ENCODE data around the gene TSFM. TPM values are rescaled to one million over a fixed set of nuclear protein-coding genes. Genes with fewer than 3 reads are reported as not detected.

The TSFM gene
- total RNA-seq, 1 donor: 25.5 TPM

DNA sequence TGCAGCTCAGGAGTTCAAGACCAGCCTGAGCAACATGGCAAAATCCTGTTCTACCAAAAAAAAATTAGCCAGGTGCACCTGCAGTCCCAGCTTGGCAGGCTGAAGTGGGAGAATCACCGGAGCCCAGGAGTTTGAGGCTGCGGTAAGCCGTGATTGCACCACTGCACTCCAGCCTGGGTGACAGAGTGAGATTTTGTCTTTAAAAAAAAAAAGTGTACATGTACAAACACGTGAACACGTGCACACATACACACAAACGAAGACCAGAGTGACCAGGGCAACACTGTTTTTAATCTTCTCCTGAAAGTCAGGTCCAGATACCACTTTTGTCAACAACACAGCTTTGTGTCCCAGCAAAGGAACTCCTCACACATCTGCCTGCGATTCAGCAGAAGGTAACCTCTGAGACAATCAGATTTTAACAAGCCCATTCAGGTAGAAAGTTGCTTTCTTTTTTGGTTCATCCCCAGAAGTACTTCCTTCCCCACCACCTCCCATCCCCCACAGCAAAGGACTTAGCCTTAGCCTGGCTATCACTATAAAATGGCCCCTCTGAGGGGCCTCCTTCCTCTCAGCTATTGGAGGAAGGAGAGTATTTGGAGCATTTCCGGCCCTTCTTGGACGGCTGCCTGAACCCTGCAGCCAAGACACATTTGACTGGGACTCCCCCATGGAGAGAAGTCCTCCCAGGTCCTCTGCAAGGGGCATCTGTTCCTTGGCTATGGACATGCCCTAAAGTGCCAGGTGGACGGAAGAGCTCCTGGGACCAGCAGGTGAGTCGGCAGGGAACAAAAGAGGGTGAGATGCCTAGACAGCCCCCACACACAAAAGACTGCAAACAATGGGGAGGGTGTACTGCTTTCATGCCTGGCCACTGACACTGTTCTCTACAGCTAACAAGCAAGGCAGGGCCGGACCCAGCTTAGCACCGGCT is 54.1 kb downstream of the TSFM start:
- peak; percentile 90 for DNase-seq (ENCODE audit: low read depth)
- TF ChIP-seq, protein P1, sequence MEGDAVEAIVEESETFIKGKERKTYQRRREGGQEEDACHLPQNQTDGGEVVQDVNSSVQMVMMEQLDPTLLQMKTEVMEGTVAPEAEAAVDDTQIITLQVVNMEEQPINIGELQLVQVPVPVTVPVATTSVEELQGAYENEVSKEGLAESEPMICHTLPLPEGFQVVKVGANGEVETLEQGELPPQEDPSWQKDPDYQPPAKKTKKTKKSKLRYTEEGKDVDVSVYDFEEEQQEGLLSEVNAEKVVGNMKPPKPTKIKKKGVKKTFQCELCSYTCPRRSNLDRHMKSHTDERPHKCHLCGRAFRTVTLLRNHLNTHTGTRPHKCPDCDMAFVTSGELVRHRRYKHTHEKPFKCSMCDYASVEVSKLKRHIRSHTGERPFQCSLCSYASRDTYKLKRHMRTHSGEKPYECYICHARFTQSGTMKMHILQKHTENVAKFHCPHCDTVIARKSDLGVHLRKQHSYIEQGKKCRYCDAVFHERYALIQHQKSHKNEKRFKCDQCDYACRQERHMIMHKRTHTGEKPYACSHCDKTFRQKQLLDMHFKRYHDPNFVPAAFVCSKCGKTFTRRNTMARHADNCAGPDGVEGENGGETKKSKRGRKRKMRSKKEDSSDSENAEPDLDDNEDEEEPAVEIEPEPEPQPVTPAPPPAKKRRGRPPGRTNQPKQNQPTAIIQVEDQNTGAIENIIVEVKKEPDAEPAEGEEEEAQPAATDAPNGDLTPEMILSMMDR (IDR thresholded peaks at IDR 0.05; ENCODE audit: insufficient read depth, low read depth, low read length): no peak
- peak overlapping the region; percentile 30 for H3K4me3 ChIP-seq (ENCODE audit: low read depth, low read length)

DNA sequence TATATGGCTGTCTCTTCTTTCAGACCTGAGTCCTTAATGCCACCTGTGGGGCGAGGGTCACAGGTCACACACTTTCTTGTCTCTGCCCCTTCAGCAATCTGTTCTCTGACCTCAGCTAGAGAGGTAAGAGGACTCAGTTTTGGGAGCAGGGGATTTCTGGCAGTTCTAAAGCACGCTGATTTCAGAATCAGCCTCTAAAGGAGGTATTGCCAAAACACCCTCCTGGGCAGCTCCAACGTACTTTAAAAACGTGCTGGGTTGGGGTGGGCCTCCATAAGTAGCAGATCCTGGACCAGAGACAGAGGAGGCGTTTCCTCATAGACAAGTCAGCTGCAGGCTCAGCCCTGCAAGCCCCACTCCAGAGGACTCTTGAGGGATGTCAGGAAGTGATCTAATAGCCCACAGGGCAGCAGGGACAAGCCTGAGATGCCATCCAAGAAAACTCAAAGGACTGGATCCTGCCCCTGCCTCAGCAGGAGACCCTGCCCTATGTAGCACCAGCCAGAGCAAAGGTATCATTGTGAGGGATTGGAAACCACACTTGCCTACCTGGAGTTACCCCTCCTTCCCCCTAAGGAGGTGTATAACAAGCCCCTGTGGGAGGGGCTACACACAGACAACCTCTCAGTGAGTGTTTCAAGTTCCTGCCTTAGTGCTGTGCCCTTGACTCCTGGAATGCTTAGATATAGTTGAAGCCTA is 55.4 kb downstream of the TSFM start:
- DNase-seq (ENCODE audit: low read depth): peak; percentile 61
- no peak overlapping the region for H3K4me3 ChIP-seq (ENCODE audit: low read depth, low read length)
- TF ChIP-seq, protein P1 (IDR thresholded peaks at IDR 0.05; ENCODE audit: insufficient read depth, low read depth, low read length): no peak

DNA sequence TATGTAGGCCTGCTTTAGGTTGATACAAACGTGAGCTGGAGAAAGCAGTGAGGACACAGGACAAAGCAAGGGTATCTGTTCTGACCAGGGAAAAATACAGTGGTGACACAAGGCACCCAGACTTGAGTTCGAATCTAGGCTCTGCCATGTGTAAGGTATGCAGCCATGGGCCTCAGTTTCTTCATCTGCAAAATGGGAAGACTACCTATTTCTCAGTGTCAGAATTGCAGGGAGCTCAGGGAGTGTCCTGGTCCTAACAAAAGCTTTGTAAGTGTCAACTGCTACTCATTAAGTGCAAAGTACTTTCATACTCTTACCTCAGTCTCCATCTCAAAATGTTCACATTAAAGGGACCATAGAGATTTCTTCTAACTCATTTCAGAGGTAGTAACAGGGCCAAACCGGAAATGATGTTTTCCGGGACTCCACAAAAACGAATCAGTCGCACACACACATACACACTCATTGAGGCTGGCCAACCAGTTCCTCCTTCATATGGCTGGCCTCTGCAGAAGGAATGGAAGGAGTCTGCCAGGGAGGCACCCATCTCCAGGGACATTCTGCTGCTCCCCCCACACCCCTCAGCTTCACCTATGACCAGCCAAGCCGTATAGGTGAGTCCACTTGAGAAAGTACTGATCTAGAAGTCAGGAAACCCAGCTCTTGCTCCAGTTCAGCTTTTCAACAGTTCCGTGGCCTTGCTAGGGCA is 56.2 kb downstream of the TSFM start:
- no peak for DNase-seq (ENCODE audit: low read depth)
- TF ChIP-seq, protein P1 (IDR thresholded peaks at IDR 0.05; ENCODE audit: insufficient read depth, low read depth, low read length): no peak
- H3K4me3 ChIP-seq (ENCODE audit: low read depth, low read length): no peak overlapping the region

DNA sequence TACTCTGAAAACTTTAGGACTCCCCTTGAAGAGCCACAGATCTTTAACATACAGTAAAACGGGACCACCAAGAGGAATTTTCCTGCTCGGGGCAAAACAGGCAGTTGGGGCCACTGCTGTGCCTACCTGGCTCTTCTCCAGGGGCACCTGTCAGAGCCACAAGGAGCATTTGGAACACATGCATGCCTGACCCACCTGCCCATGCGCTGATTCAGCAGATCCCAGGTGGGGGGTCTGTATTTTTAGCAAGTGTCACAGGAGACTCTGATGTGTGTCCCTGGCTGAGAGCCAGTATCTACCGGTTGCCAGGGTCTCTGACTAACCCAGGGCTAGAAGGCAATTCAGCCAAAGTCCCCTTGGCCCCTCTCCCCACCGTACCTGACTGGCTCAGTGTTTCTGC is 57.4 kb downstream of the TSFM start:
- no peak overlapping the region for H3K4me3 ChIP-seq (ENCODE audit: low read depth, low read length)
- TF ChIP-seq, protein P1 (IDR thresholded peaks at IDR 0.05; ENCODE audit: insufficient read depth, low read depth, low read length): no peak

DNA sequence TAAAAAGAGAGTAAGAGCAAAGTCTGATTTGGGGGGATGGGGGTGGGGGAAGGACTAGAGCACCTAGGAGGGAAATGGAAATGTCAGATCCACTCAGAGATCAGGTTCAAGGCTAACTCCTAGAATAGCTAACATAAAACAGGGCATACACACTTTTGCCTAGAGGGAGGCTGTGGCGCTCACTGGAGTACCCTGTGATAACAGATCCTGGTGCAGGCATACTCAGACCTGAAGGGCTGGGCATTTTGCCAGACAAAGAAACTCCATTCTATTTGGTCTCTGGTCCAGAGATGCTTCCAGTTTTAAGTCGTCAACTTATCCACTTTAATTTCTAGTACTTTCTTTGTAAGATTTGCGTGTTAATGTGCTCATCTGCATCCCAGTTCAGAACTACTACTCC is 58.1 kb downstream of the TSFM start:
- TF ChIP-seq, protein P1 (IDR thresholded peaks at IDR 0.05; ENCODE audit: insufficient read depth, low read depth, low read length): no peak
- no peak overlapping the region for H3K4me3 ChIP-seq (ENCODE audit: low read depth, low read length)
- no peak for DNase-seq (ENCODE audit: low read depth)

More for the DNA sequence above, 57.4 kb downstream of the TSFM start:
- DNase-seq (ENCODE audit: low read depth): no peak

DNA sequence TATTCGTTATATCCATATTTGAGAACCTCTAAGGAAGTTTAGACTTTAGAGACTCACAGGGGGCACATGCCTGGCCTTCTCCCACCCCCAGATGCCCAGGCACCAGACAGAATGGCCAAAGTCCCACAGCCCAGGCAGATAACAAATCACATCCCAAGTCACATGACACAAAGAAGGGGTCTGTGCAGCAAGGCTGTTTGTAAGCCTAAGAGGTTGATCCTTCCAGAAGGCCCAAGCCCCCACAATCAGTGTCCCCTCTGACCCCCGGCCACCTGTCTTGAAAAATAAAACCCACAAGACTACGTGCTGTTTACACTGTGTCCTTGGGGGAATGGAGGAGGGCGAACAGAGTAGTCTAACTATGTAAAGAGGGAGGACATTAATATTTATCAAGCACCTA is 58.9 kb downstream of the TSFM start:
- no peak for DNase-seq (ENCODE audit: low read depth)
- peak overlapping the region; percentile 2 for H3K4me3 ChIP-seq (ENCODE audit: low read depth, low read length)
- TF ChIP-seq, protein P1 (IDR thresholded peaks at IDR 0.05; ENCODE audit: insufficient read depth, low read depth, low read length): no peak
